H1 (cell line): ENCODE data around the gene DEGS1. TPM values are rescaled to one million over a fixed set of nuclear protein-coding genes. Genes with fewer than 3 reads are reported as not detected.

ENCODE experiments used
- CTCF ChIA-PET: fragments of 300-600 bp; sonication (Branson Sonifier 250); formaldehyde crosslinking; loops from one replicate; lab custom pipeline; 2021; ENCODE audit not compliant: partially characterized antibody; lab: Charles Lee
- POLR2A ChIA-PET: fragments of 300-600 bp; sonication (Branson Sonifier 250); formaldehyde crosslinking; loops from one replicate; lab custom pipeline; 2021; ENCODE audit warnings: inconsistent platforms; ENCODE audit not compliant: partially characterized antibody; lab: Charles Lee
- DNase-seq, 2 experiments: peaks; one replicate each; pipeline versions ENCODE4 v3.0.0 to v3.0.0-alpha.2; 2010 to 2022; ENCODE audit warnings: low spot score in 2 of 2, low read depth in 1 of 2, mixed read lengths in 1 of 2
- FAIRE-seq: peaks from 2 replicates; lab custom pipeline; 2011; peaks lifted over from hg19 to GRCh38; lab: Jason Lieb, UNC
- H2AFZ ChIP-seq: 2 replicates; pipeline ENCODE4 v1.8.1; 2012; ENCODE audit warnings: low read length, inconsistent platforms
- H2AK5ac ChIP-seq: 2 replicates; pipeline ENCODE4 v1.6.1; 2013; ENCODE audit warnings: low read depth, low read length
- H2BK120ac ChIP-seq: replicated peaks from 2 replicates; pipeline ENCODE3; 2013; ENCODE audit warnings: low read depth, low read length, inconsistent platforms
- H2BK12ac ChIP-seq: 2 replicates; pipeline ENCODE4 v1.6.1; 2013; ENCODE audit warnings: low read depth, low read length
- H2BK15ac ChIP-seq: 2 replicates; pipeline ENCODE4 v1.6.1; 2013; ENCODE audit warnings: low read length
- H2BK20ac ChIP-seq: 2 replicates; pipeline ENCODE4 v1.6.1; 2013; ENCODE audit warnings: low read length
- H2BK5ac ChIP-seq: 2 replicates; pipeline ENCODE4 v1.6.1; 2013; ENCODE audit warnings: low read depth, low read length
- H3K14ac ChIP-seq: 2 replicates; pipeline ENCODE4 v1.6.1; 2013; ENCODE audit warnings: inconsistent platforms; ENCODE audit not compliant: insufficient read length
- H3K18ac ChIP-seq: 2 replicates; pipeline ENCODE4 v1.6.1; 2013; ENCODE audit warnings: low read length; ENCODE audit errors: extremely low read depth
- H3K23ac ChIP-seq: 2 replicates; pipeline ENCODE4 v1.6.1; 2013; ENCODE audit warnings: inconsistent platforms; ENCODE audit not compliant: insufficient read length
- H3K23me2 ChIP-seq: 2 replicates; pipeline ENCODE4 v1.6.1; 2013; ENCODE audit warnings: low read depth, low read length
- H3K27ac ChIP-seq: 2 replicates; pipeline ENCODE4 v1.6.1; 2011; ENCODE audit warnings: low read depth, low read length, inconsistent platforms
- H3K27me3 ChIP-seq, 4 experiments: replicated peaks in 1 of 4; 1 replicate in 1 of 4; 2 replicates in 3 of 4; pipeline versions ENCODE4 v1.6.1 to v1.8.1; 2011 to 2013; ENCODE audit warnings: low read length in 3 of 4, mild to moderate bottlenecking in 3 of 4, inconsistent platforms in 2 of 4, mixed read lengths in 2 of 4, moderate library complexity in 1 of 4; ENCODE audit not compliant: control insufficient read depth in 3 of 4, insufficient read depth in 3 of 4; ENCODE audit errors: extremely low read depth in 1 of 4
- H3K36me3 ChIP-seq, 4 experiments: 2 replicates each; pipeline versions ENCODE4 v1.6.1 to v1.8.1; 2011 to 2013; ENCODE audit warnings: mild to moderate bottlenecking in 4 of 4, low read length in 3 of 4, moderate library complexity in 2 of 4, control low read depth in 1 of 4, inconsistent platforms in 1 of 4; ENCODE audit not compliant: insufficient read depth in 4 of 4, control insufficient read depth in 2 of 4
- H3K4ac ChIP-seq: replicated peaks from 2 replicates; pipeline ENCODE3; 2013; ENCODE audit warnings: low read length, low read depth, mixed read lengths, inconsistent platforms; ENCODE audit not compliant: insufficient read length
- H3K4me1 ChIP-seq, 4 experiments: replicated peaks in 1 of 4; 1 replicate in 1 of 4; 2 replicates in 3 of 4; pipeline versions ENCODE4 v1.6.1 to v1.8.1; 2011 to 2013; ENCODE audit warnings: low read length in 3 of 4, inconsistent platforms in 2 of 4, mixed read lengths in 1 of 4; ENCODE audit not compliant: insufficient read depth in 4 of 4, control insufficient read depth in 3 of 4
- H3K4me2 ChIP-seq, 2 experiments: 2 replicates each; pipeline versions ENCODE4 v1.6.1 to v1.8.1; 2011 to 2013; ENCODE audit warnings: low read depth in 2 of 2, low read length in 2 of 2, control low read depth in 1 of 2, inconsistent platforms in 1 of 2, mild to moderate bottlenecking in 1 of 2; ENCODE audit not compliant: insufficient read depth in 1 of 2
- H3K4me3 ChIP-seq, 4 experiments: fragments of 200-600, 300-600 bp in 1 of 4; sonication (generic), shearing (Covaris generic), sonication (Bioruptor Twin) in 1 of 4; 2 replicates each; pipeline versions ENCODE4 v1.5.1 to v1.8.1; 2011 to 2016; ENCODE audit warnings: low read length in 4 of 4, low read depth in 3 of 4, control low read depth in 2 of 4, inconsistent platforms in 2 of 4, mild to moderate bottlenecking in 2 of 4, mixed read lengths in 1 of 4, moderate library complexity in 1 of 4; ENCODE audit not compliant: insufficient read depth in 2 of 4; ENCODE audit errors: extremely low read depth in 1 of 4
- H3K56ac ChIP-seq: replicated peaks from 2 replicates; pipeline ENCODE3; 2013; ENCODE audit warnings: low read depth, mild to moderate bottlenecking, mixed read lengths, low read length, inconsistent platforms; ENCODE audit not compliant: insufficient read length
- H3K79me1 ChIP-seq: 2 replicates; pipeline ENCODE4 v1.6.1; 2013; ENCODE audit warnings: low read depth, low read length, control low read depth
- H3K79me2 ChIP-seq, 2 experiments: 2 replicates each; pipeline versions ENCODE4 v1.6.1 to v1.8.1; 2012 to 2013; ENCODE audit warnings: low read length in 2 of 2, mild to moderate bottlenecking in 2 of 2, inconsistent platforms in 1 of 2; ENCODE audit not compliant: insufficient read depth in 2 of 2, control insufficient read depth in 1 of 2
- H3K9ac ChIP-seq, 4 experiments: replicated peaks in 1 of 4; 1 replicate in 1 of 4; 2 replicates in 3 of 4; pipeline versions ENCODE4 v1.6.1 to v1.8.1; 2011 to 2013; ENCODE audit warnings: low read depth in 3 of 4, low read length in 3 of 4, control low read depth in 2 of 4, mild to moderate bottlenecking in 2 of 4, moderate library complexity in 2 of 4, inconsistent platforms in 1 of 4; ENCODE audit errors: extremely low read depth in 1 of 4
- H3K9me3 ChIP-seq, 2 experiments: 2 replicates each; pipeline versions ENCODE4 v1.6.1 to v1.8.1; 2012 to 2013; ENCODE audit warnings: mild to moderate bottlenecking in 2 of 2, moderate library complexity in 2 of 2, control low read depth in 1 of 2, inconsistent platforms in 1 of 2, low read depth in 1 of 2, low read length in 1 of 2, mixed read lengths in 1 of 2; ENCODE audit not compliant: insufficient read depth in 2 of 2
- H4K20me1 ChIP-seq, 2 experiments: replicated peaks in 1 of 2; 2 replicates each; pipeline versions ENCODE3 to v1.8.1; 2011 to 2013; ENCODE audit warnings: inconsistent platforms in 2 of 2, low read length in 2 of 2, mild to moderate bottlenecking in 1 of 2; ENCODE audit not compliant: insufficient read depth in 2 of 2, control insufficient read depth in 1 of 2
- H4K5ac ChIP-seq: 2 replicates; pipeline ENCODE4 v1.6.1; 2013; ENCODE audit warnings: low read length, low read depth, mixed read lengths, inconsistent platforms; ENCODE audit not compliant: insufficient read length
- H4K8ac ChIP-seq: 2 replicates; pipeline ENCODE4 v1.8.0; 2013; ENCODE audit warnings: mild to moderate bottlenecking, moderate library complexity, low read length, inconsistent platforms; ENCODE audit not compliant: insufficient read depth; ENCODE audit errors: extremely low read depth
- H4K91ac ChIP-seq: replicated peaks from 2 replicates; pipeline ENCODE3; 2013; ENCODE audit warnings: low read length, mixed read lengths, inconsistent platforms; ENCODE audit not compliant: insufficient read length
- CTCF ChIP-seq, 3 experiments: IDR thresholded peaks; 1 replicate in 2 of 3; 2 replicates in 1 of 3; pipeline versions ENCODE4 v1.5.1 to v1.6.1; 2011; ENCODE audit warnings: low read length in 3 of 3, mild to moderate bottlenecking in 3 of 3, inconsistent platforms in 2 of 3, low read depth in 1 of 3, moderate library complexity in 1 of 3; ENCODE audit not compliant: insufficient read depth in 1 of 3; ENCODE audit errors: control extremely low read depth in 1 of 3
- MAX ChIP-seq: IDR thresholded peaks from 2 replicates; pipeline ENCODE4 v1.6.1; 2012; ENCODE audit warnings: inconsistent platforms
- POU5F1 ChIP-seq: IDR thresholded peaks from 2 replicates; pipeline ENCODE4 v1.6.1; 2011; ENCODE audit warnings: low read depth, mild to moderate bottlenecking, low read length, moderate library complexity
- SIN3A ChIP-seq, 2 experiments: IDR thresholded peaks in 1 of 2; conservative IDR thresholded peaks in 1 of 2; 2 replicates each; pipeline ENCODE4 v1.6.1; 2011 to 2012; ENCODE audit warnings: low read length in 2 of 2, improper control_type of control experiment in 1 of 2, low read depth in 1 of 2, mild to moderate bottlenecking in 1 of 2
- SP4 ChIP-seq: IDR thresholded peaks from 2 replicates; pipeline ENCODE4 v1.6.1; 2012; ENCODE audit warnings: low read length, inconsistent platforms
- WGBS, 2 experiments: shearing (Covaris generic) in 1 of 2; methylation state at CpG; one replicate each; pipeline versions ENCODE4 v1.1.6 to v1.1.7; 2013 to 2015; ENCODE audit warnings: low lambda C conversion rate in 2 of 2, mixed read lengths in 2 of 2, inconsistent platforms in 1 of 2, low coverage in 1 of 2, missing lambda C conversion rate in 1 of 2; ENCODE audit not compliant: insufficient replicate concordance in 2 of 2, insufficient coverage in 1 of 2, insufficient read length in 1 of 2; ENCODE audit errors: extremely low coverage in 1 of 2, missing lambda C conversion rate in 1 of 2; 5-methylcytosine and 5-hydroxymethylcytosine counted together
- polyA plus RNA-seq, 7 experiments: library from polyadenylated mRNA; depleted of rRNA in 3 of 7; stranded (reverse) in 5 of 7; unstranded in 2 of 7; fragments of >200 nt in 5 of 7; fragments of 200-250 nt in 2 of 7; gene quantifications; 1 replicate in 5 of 7; 2 replicates in 1 of 7; 4 replicates in 1 of 7; pipeline versions ENCODE4 v1.2.1 to v1.2.3, GENCODE V29; 2011 to 2013; ENCODE audit warnings: missing spikeins in 2 of 7, mixed read lengths in 2 of 7
- total RNA-seq: library from RNA; stranded (reverse); fragmentation: NEBNext Ultra II Directional; extraction: Animal tissue kit (Norgen Biotek cat#: 25700); gene quantifications from 2 replicates; pipeline ENCODE4 v1.2.1, GENCODE V29; 2021

The DEGS1 gene
- total and polyA plus RNA-seq, 2 of the 8 experiments (the other 6 are each of a cell fraction or from before 2014, with no cell fraction given) = 46.1 to 114 TPM

GRCh38 chr1:224168859-224169380 is 14.1 kb upstream of the DEGS1 start:
- Histone ChIP-seq H4K5ac (no peak overlapping the region), H3K36me3 (no peaks in the 10 kb centered on the region), H4K20me1 (no peaks in the 10 kb centered on the region), H2BK120ac (no peak overlapping the region), H3K23me2 (peaks cover 3% of the 10 kb centered on the region; the same call in 1 of the 2 replicates), H3K4me1 (peaks cover 0 to 11% (median 8%) of the 10 kb centered on the region in 4 experiments; a peak in 3 of 7 replicates), H2BK20ac (peak overlapping the region; percentile 98; the same call in 1 of the 2 replicates), H3K9me3 (no peaks in the 10 kb centered on the region), H3K9ac (no peak overlapping the region)
- no peak for DNase-seq
- CTCF ChIA-PET = interaction anchor here (0.7 to 2.6 kb wide), 4 partner anchors 10 to 1688 kb away, joined by 3 to 14 read pairs (median 6); no protein-coding TSS in a partner anchor
- no peak for TF ChIP-seq SIN3A (conservative IDR thresholded peaks at IDR 0.05 in 1 of 2, IDR thresholded peaks at IDR 0.05 in 1 of 2; ENCODE audit: low read depth in 1 of 2, low read length in 2 of 2)
- no peak for TF ChIP-seq POU5F1
- no peak for TF ChIP-seq MAX
- TF ChIP-seq SP4 = no peak
- no peak for TF ChIP-seq CTCF (IDR thresholded peaks at IDR 0.05; ENCODE audit: control extremely low read depth in 1 of 3, insufficient read depth in 1 of 3, low read depth in 1 of 3, low read length in 3 of 3)
- TF ChIP-seq, all 59 proteins: peak for 0
- no peaks in the 10 kb centered on the region for H3K79me1 ChIP-seq
- no peak overlapping the region for H3K4me2 ChIP-seq
- peak overlapping the region; percentile 68; the same call in 1 of the 2 replicates for H2BK12ac ChIP-seq
- no peak overlapping the region for H3K14ac ChIP-seq
- H2AK5ac ChIP-seq = no peak overlapping the region
- no peak overlapping the region for H3K4me3 ChIP-seq
- POLR2A ChIA-PET = interaction anchor here (0.6 to 1.3 kb wide), 3 partner anchors 12 to 83 kb away, joined by 3 read pairs; partner anchors contain the start of gene DEGS1
- H3K56ac ChIP-seq = no peak overlapping the region
- H4K91ac ChIP-seq = no peak overlapping the region
- no peaks in the 10 kb centered on the region for H3K27me3 ChIP-seq
- no peaks in the 10 kb centered on the region for H3K79me2 ChIP-seq
- H3K27ac ChIP-seq = no peak overlapping the region
- no peak for FAIRE-seq
- WGBS, 2 experiments = 91% methylated on average over 5 of the region's 5 CpGs; no CpG with 5 or more reads in 1 of the 2 experiments
- no peak overlapping the region for H3K4ac ChIP-seq
- no peak overlapping the region; the same call in 1 of the 2 replicates for H3K18ac ChIP-seq
- peak overlapping the region; percentile 46 for H2BK15ac ChIP-seq
- no peak overlapping the region for H4K8ac ChIP-seq
- H3K23ac ChIP-seq = no peak overlapping the region
- peak overlapping the region; percentile 77; the same call in 1 of the 2 replicates for H2AFZ ChIP-seq
- peak overlapping the region; percentile 52; the same call in 1 of the 2 replicates for H2BK5ac ChIP-seq
